ENCODE results near the gene PRDM16. TPM values are rescaled to one million over a fixed set of nuclear protein-coding genes. Genes with fewer than 3 reads are reported as not detected.

Gene PRDM16
- total RNA-seq, 1 experiment from 2014 or later: 0.04 TPM

GRCh38 chr1:3236361-3236760 lies 167.4 kb downstream of the PRDM16 start:
- ChIA-PET POLR2A (ENCODE audit: unreplicated experiment) (no interaction called here), CTCF (no interaction called here)
- Histone ChIP-seq H3K4me2 (ENCODE audit: low read length) (no peak overlapping the region), H3K4me1 (ENCODE audit: insufficient read depth, low read length) (no peaks in the 10 kb centered on the region), H3K4me3 (ENCODE audit: low read length) (no peak overlapping the region), H2AFZ (ENCODE audit: low read length) (no peak overlapping the region), H3K27me3 (ENCODE audit: low read length) (peaks cover 99% of the 10 kb centered on the region), H3F3A (ENCODE audit: low read length, unreplicated experiment) (no peaks in the 10 kb centered on the region), H3K79me2 (ENCODE audit: low read length) (no peaks in the 10 kb centered on the region), H3K9me3 (ENCODE audit: low read length) (no peaks in the 10 kb centered on the region), H3K9ac (ENCODE audit: low read length) (no peak overlapping the region), H3K9me2 (replicated peaks; ENCODE audit: low read length) (no peaks in the 10 kb centered on the region), H3K27ac (ENCODE audit: low read length) (no peak overlapping the region), H3K36me3 (ENCODE audit: low read depth, low read length) (no peaks in the 10 kb centered on the region), H4K20me1 (ENCODE audit: low read length) (no peaks in the 10 kb centered on the region)
- intact Hi-C loops (cut with micrococcal nuclease): no loop called here
- DNase-seq (no peak), ATAC-seq (no peak)
- no peak for TF ChIP-seq CTCF (conservative IDR thresholded peaks at IDR 0.05; ENCODE audit: low read depth, low read length)
- no peak for TF ChIP-seq EZH2phosphoT487 (IDR thresholded peaks at IDR 0.05; ENCODE audit: borderline replicate concordance, low read length)
- no peak for TF ChIP-seq EZH2 (IDR thresholded peaks at IDR 0.05; ENCODE audit: low read length, unreplicated experiment)
- BruUV-seq (replicated peaks): no TSS peak

GRCh38 chr1:3236955-3237354 lies 168.0 kb downstream of the PRDM16 start:
- no peaks in the 10 kb centered on the region for H3F3A ChIP-seq (ENCODE audit: low read length, unreplicated experiment)
- no peaks in the 10 kb centered on the region for H3K36me3 ChIP-seq (ENCODE audit: low read depth, low read length)
- POLR2A ChIA-PET (ENCODE audit: unreplicated experiment): no interaction called here
- no peak overlapping the region for H3K4me2 ChIP-seq (ENCODE audit: low read length)
- H3K4me1 ChIP-seq (ENCODE audit: insufficient read depth, low read length): no peaks in the 10 kb centered on the region
- H3K79me2 ChIP-seq (ENCODE audit: low read length): no peaks in the 10 kb centered on the region
- no peak overlapping the region for H3K9ac ChIP-seq (ENCODE audit: low read length)
- H3K27me3 ChIP-seq (ENCODE audit: low read length): peaks cover 99% of the 10 kb centered on the region
- intact Hi-C loops (cut with micrococcal nuclease): no loop called here
- BruUV-seq (replicated peaks): no TSS peak
- no peak for ATAC-seq
- no peak overlapping the region for H3K4me3 ChIP-seq (ENCODE audit: low read length)
- no peak for DNase-seq
- CTCF ChIA-PET: no interaction called here
- no peak overlapping the region for H2AFZ ChIP-seq (ENCODE audit: low read length)
- no peak for TF ChIP-seq EZH2phosphoT487 (IDR thresholded peaks at IDR 0.05; ENCODE audit: borderline replicate concordance, low read length)
- TF ChIP-seq EZH2 (IDR thresholded peaks at IDR 0.05; ENCODE audit: low read length, unreplicated experiment): no peak
- no peak for TF ChIP-seq CTCF (conservative IDR thresholded peaks at IDR 0.05; ENCODE audit: low read depth, low read length)
- no peaks in the 10 kb centered on the region for H4K20me1 ChIP-seq (ENCODE audit: low read length)
- H3K9me3 ChIP-seq (ENCODE audit: low read length): no peaks in the 10 kb centered on the region
- H3K9me2 ChIP-seq (replicated peaks; ENCODE audit: low read length): no peaks in the 10 kb centered on the region
- no peak overlapping the region for H3K27ac ChIP-seq (ENCODE audit: low read length)

GRCh38 chr1:3237570-3237969 lies 168.6 kb downstream of the PRDM16 start:
- ATAC-seq (no peak), DNase-seq (no peak)
- no peaks in the 10 kb centered on the region for H3K9me2 ChIP-seq (replicated peaks; ENCODE audit: low read length)
- H3K9me3 ChIP-seq (ENCODE audit: low read length): no peaks in the 10 kb centered on the region
- no peaks in the 10 kb centered on the region for H3F3A ChIP-seq (ENCODE audit: low read length, unreplicated experiment)
- no peak overlapping the region for H3K4me3 ChIP-seq (ENCODE audit: low read length)
- H3K9ac ChIP-seq (ENCODE audit: low read length): no peak overlapping the region
- intact Hi-C loops (cut with micrococcal nuclease): no loop called here
- H3K4me1 ChIP-seq (ENCODE audit: insufficient read depth, low read length): no peaks in the 10 kb centered on the region
- H3K36me3 ChIP-seq (ENCODE audit: low read depth, low read length): no peaks in the 10 kb centered on the region
- H2AFZ ChIP-seq (ENCODE audit: low read length): no peak overlapping the region
- H4K20me1 ChIP-seq (ENCODE audit: low read length): no peaks in the 10 kb centered on the region
- ChIA-PET POLR2A (ENCODE audit: unreplicated experiment) (no interaction called here), CTCF (no interaction called here)
- no peaks in the 10 kb centered on the region for H3K79me2 ChIP-seq (ENCODE audit: low read length)
- peaks cover 99% of the 10 kb centered on the region for H3K27me3 ChIP-seq (ENCODE audit: low read length)
- no peak overlapping the region for H3K4me2 ChIP-seq (ENCODE audit: low read length)
- no peak overlapping the region for H3K27ac ChIP-seq (ENCODE audit: low read length)
- TF ChIP-seq EZH2phosphoT487 (IDR thresholded peaks at IDR 0.05; ENCODE audit: borderline replicate concordance, low read length) (no peak), EZH2 (IDR thresholded peaks at IDR 0.05; ENCODE audit: low read length, unreplicated experiment) (no peak), CTCF (conservative IDR thresholded peaks at IDR 0.05; ENCODE audit: low read depth, low read length) (no peak)
- no TSS peak for BruUV-seq (replicated peaks)
